Measurements from ENCODE around the gene PLAAT2. TPM values are rescaled to one million over a fixed set of nuclear protein-coding genes. Genes with fewer than 3 reads are reported as not detected.

The PLAAT2 gene
- total RNA-seq, 1 experiment from 2014 or later, result 0.52 TPM

GRCh38 chr11:63534076-63534475, 29.1 kb downstream of the PLAAT2 start:
- peaks cover 0 to 6% (median 0%) of the 10 kb centered on the region in 3 experiments; a peak in 3 of 7 replicates for H3K36me3 Mint-ChIP-seq (ENCODE audit: insufficient read depth in 1 of 3, low read depth in 3 of 3)
- no peak overlapping the region for H4K8ac ChIP-seq (replicated peaks; ENCODE audit: insufficient read length, low read depth, low read length)
- no peaks in the 10 kb centered on the region; the same call in 1 of the 2 replicates for H3K27me3 Mint-ChIP-seq (ENCODE audit: low read depth)
- H3K79me2 ChIP-seq (ENCODE audit: insufficient read depth, low read length), result no peaks in the 10 kb centered on the region
- no peaks in the 10 kb centered on the region for H3K23me2 ChIP-seq (ENCODE audit: insufficient read length, low read depth, low read length, poor library complexity, severe bottlenecking)
- no peak overlapping the region for H2BK20ac ChIP-seq (ENCODE audit: low read depth, low read length, poor library complexity, severe bottlenecking)
- H2AFZ ChIP-seq (ENCODE audit: low read length), result no peak overlapping the region
- H4K91ac ChIP-seq (ENCODE audit: insufficient read length, low read depth, low read length), result no peak overlapping the region
- H3K18ac ChIP-seq (ENCODE audit: insufficient read length, low read depth, low read length), result no peak overlapping the region
- H3K27ac Mint-ChIP-seq, result peak overlapping the region in 1 of 3 experiments; percentile 60; a peak in 2 of 7 replicates
- no peak overlapping the region for H2BK120ac ChIP-seq (ENCODE audit: low read depth, low read length, poor library complexity, severe bottlenecking)
- H3K4me1 ChIP-seq (ENCODE audit: insufficient read depth, low read length), result peaks cover 12% of the 10 kb centered on the region; the same call in 1 of the 2 replicates
- H4K20me1 ChIP-seq (ENCODE audit: control insufficient read depth, insufficient read depth, insufficient read length), result no peaks in the 10 kb centered on the region
- H3K27ac ChIP-seq (ENCODE audit: insufficient read length, low read depth, low read length), result no peak overlapping the region
- H3K23ac ChIP-seq (ENCODE audit: insufficient read length, low read depth, low read length), result no peak overlapping the region
- H3K9me3 ChIP-seq (ENCODE audit: control insufficient read depth, low read depth, low read length), result no peaks in the 10 kb centered on the region
- no peak overlapping the region for H3T11ph ChIP-seq (ENCODE audit: low read length)
- no peak overlapping the region for H2BK5ac ChIP-seq (ENCODE audit: insufficient read length, low read length)
- no peak overlapping the region for H3K14ac ChIP-seq (ENCODE audit: insufficient read depth, low read length)
- H3K4ac ChIP-seq (ENCODE audit: low read depth, low read length), result no peak overlapping the region
- no peak overlapping the region for H3K4me3 Mint-ChIP-seq
- no CpG with 5 or more reads among the region's 3 CpGs for WGBS (ENCODE audit: extremely low coverage, insufficient read length, low lambda C conversion rate)
- H3K56ac ChIP-seq (ENCODE audit: insufficient read length, low read depth, low read length), result no peak overlapping the region
- H3K9ac ChIP-seq (ENCODE audit: extremely low read depth, insufficient read length, low read length), result no peak overlapping the region
- H2AK5ac ChIP-seq (ENCODE audit: insufficient read length, low read length), result no peak overlapping the region
- H3K4me2 ChIP-seq (ENCODE audit: insufficient read depth, insufficient read length, low read length), result no peak overlapping the region
- H4K5ac ChIP-seq (ENCODE audit: insufficient read length, low read depth, low read length), result no peak overlapping the region
- peaks cover 59 to 63% of the 10 kb centered on the region in 2 experiments for H3K4me1 Mint-ChIP-seq
- no peak for DNase-seq
- 0 out of 2 replicates have a peak, but pooled peaks cover 2% of the 10 kb centered on the region for H3K27me3 ChIP-seq (ENCODE audit: insufficient read depth, low read length)
- no peaks in the 10 kb centered on the region for H3K79me1 ChIP-seq (ENCODE audit: insufficient read depth, low read depth, low read length, poor library complexity, severe bottlenecking)
- H3K9me3 Mint-ChIP-seq, result peaks cover 7 to 11% of the 10 kb centered on the region in 2 experiments
- no peak overlapping the region for H2BK12ac ChIP-seq (ENCODE audit: insufficient read length, low read depth, low read length)
- TF ChIP-seq, protein P1, sequence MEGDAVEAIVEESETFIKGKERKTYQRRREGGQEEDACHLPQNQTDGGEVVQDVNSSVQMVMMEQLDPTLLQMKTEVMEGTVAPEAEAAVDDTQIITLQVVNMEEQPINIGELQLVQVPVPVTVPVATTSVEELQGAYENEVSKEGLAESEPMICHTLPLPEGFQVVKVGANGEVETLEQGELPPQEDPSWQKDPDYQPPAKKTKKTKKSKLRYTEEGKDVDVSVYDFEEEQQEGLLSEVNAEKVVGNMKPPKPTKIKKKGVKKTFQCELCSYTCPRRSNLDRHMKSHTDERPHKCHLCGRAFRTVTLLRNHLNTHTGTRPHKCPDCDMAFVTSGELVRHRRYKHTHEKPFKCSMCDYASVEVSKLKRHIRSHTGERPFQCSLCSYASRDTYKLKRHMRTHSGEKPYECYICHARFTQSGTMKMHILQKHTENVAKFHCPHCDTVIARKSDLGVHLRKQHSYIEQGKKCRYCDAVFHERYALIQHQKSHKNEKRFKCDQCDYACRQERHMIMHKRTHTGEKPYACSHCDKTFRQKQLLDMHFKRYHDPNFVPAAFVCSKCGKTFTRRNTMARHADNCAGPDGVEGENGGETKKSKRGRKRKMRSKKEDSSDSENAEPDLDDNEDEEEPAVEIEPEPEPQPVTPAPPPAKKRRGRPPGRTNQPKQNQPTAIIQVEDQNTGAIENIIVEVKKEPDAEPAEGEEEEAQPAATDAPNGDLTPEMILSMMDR (conservative IDR thresholded peaks at IDR 0.05), result no peak
- no peak overlapping the region for H2BK15ac ChIP-seq (ENCODE audit: low read depth, low read length)
